Fibroblast of lung (primary cell): ENCODE measurements around the gene BTN2A1. TPM values are rescaled to one million over a fixed set of nuclear protein-coding genes. Genes with fewer than 3 reads are reported as not detected.
A peak's percentile ranks its signal among the peaks of the same experiment; 100 is the strongest.

Experiments
- DNase-seq, 2 donors: peaks; one replicate each; pipeline versions ENCODE4 v3.0.0 to v3.0.0-alpha.2; 2010; ENCODE audit warnings: low read depth in 2 of 2
- H2AFZ ChIP-seq: 2 replicates; pipeline ENCODE4 v1.5.1; 2012; ENCODE audit warnings: low read length, control low read depth, inconsistent platforms
- H3K27ac ChIP-seq: 2 replicates; pipeline ENCODE4 v1.5.1; 2011; ENCODE audit warnings: low read length, control low read depth; ENCODE audit not compliant: insufficient read depth
- H3K27me3 ChIP-seq: 2 replicates; pipeline ENCODE4 v1.5.1; 2011; ENCODE audit warnings: mild to moderate bottlenecking, low read length; ENCODE audit not compliant: control insufficient read depth, insufficient read depth
- H3K36me3 ChIP-seq: 2 replicates; pipeline ENCODE4 v1.5.1; 2011; ENCODE audit warnings: low read length; ENCODE audit not compliant: control insufficient read depth, insufficient read depth
- H3K4me1 ChIP-seq: 2 replicates; pipeline ENCODE4 v1.5.1; 2011; ENCODE audit warnings: low read length; ENCODE audit not compliant: control insufficient read depth, insufficient read depth; ENCODE audit errors: extremely low read depth
- H3K4me2 ChIP-seq: 2 replicates; pipeline ENCODE4 v1.5.1; 2011; ENCODE audit warnings: low read length, control low read depth; ENCODE audit not compliant: insufficient read depth; ENCODE audit errors: extremely low read depth
- H3K4me3 ChIP-seq, 4 experiments: fragments of 200-600 bp in 1 of 4; sonication (generic) in 1 of 4; replicated peaks in 1 of 4; 2 replicates each; pipeline ENCODE4 v1.5.1; 2011 to 2016; ENCODE audit warnings: low read length in 4 of 4, low read depth in 3 of 4, mild to moderate bottlenecking in 3 of 4, control low read depth in 2 of 4, inconsistent platforms in 1 of 4, mixed read lengths in 1 of 4; ENCODE audit not compliant: insufficient read depth in 1 of 4; ENCODE audit errors: control extremely low read depth in 1 of 4
- H3K79me2 ChIP-seq: 2 replicates; pipeline ENCODE4 v1.5.1; 2012; ENCODE audit warnings: mild to moderate bottlenecking, low read length, inconsistent platforms; ENCODE audit not compliant: control insufficient read depth, insufficient read depth
- H3K9ac ChIP-seq: 2 replicates; pipeline ENCODE4 v1.5.1; 2011; ENCODE audit warnings: mild to moderate bottlenecking, low read length, control low read depth; ENCODE audit not compliant: insufficient read depth
- H3K9me3 ChIP-seq: 2 replicates; pipeline ENCODE4 v1.5.1; 2012; ENCODE audit warnings: low read depth, low read length; ENCODE audit not compliant: control insufficient read depth, insufficient read depth
- H4K20me1 ChIP-seq: 2 replicates; pipeline ENCODE4 v1.5.1; 2011; ENCODE audit warnings: low read length; ENCODE audit not compliant: control insufficient read depth, insufficient read depth; ENCODE audit errors: extremely low read depth
- CTCF ChIP-seq, 2 donors: IDR thresholded peaks in 1 of 2; conservative IDR thresholded peaks in 1 of 2; 1 replicate in 1 of 2; 2 replicates in 1 of 2; pipeline ENCODE4 v1.5.1; 2011 to 2012; ENCODE audit warnings: low read length in 2 of 2, control low read depth in 1 of 2, inconsistent platforms in 1 of 2, low read depth in 1 of 2, mild to moderate bottlenecking in 1 of 2
- EZH2 ChIP-seq: IDR thresholded peaks from 2 replicates; pipeline ENCODE4 v1.5.1; 2012; ENCODE audit warnings: low read length, control low read depth, mild to moderate bottlenecking; ENCODE audit errors: missing control alignments
- polyA plus RNA-seq, 2 donors: library from polyadenylated mRNA; depleted of rRNA in 1 of 2; stranded (reverse) in 1 of 2; unstranded in 1 of 2; fragments of >200 nt; gene quantifications; 2 replicates each; pipeline ENCODE4 v1.2.1, GENCODE V29; 2011 to 2012; ENCODE audit warnings: missing spikeins in 1 of 2
- total RNA-seq: library from RNA; depleted of rRNA; stranded (reverse); fragments of >200 nt; gene quantifications from 2 replicates; pipeline ENCODE4 v1.2.1, GENCODE V29; 2014

BTN2A1 gene
- total and polyA plus RNA-seq, 2 donors (not counting 1 experiment from before 2014, with no cell fraction given): 14.9 to 26.4 TPM

- Histone ChIP-seq H3K27ac (no peak overlapping the region), H3K79me2 (no peaks in the 10 kb centered on the region), H3K4me3 (no peak overlapping the region), H4K20me1 (no peaks in the 10 kb centered on the region), H3K9me3 (no peaks in the 10 kb centered on the region), H2AFZ (peak overlapping the region; percentile 13), H3K27me3 (no peaks in the 10 kb centered on the region), H3K4me1 (no peaks in the 10 kb centered on the region), H3K9ac (no peak overlapping the region), H3K36me3 (no peaks in the 10 kb centered on the region), H3K4me2 (no peak overlapping the region)
- TF ChIP-seq CTCF (conservative IDR thresholded peaks at IDR 0.05 in 1 of 2, IDR thresholded peaks at IDR 0.05 in 1 of 2; ENCODE audit: low read depth in 1 of 2, low read length in 2 of 2) (no peak), EZH2 (no peak)
- DNase-seq: no peak
Measured at GRCh38 chr6:26514984-26515383, 57.2 kb downstream of the BTN2A1 start.

GRCh38 chr6:26516481-26517427, 59.0 kb downstream of the BTN2A1 start:
- Histone ChIP-seq H3K4me3 (no peak overlapping the region), H3K9ac (no peak overlapping the region), H3K36me3 (no peaks in the 10 kb centered on the region), H3K27ac (no peak overlapping the region), H3K27me3 (no peaks in the 10 kb centered on the region), H3K9me3 (no peaks in the 10 kb centered on the region), H4K20me1 (no peaks in the 10 kb centered on the region), H3K79me2 (no peaks in the 10 kb centered on the region), H3K4me2 (no peak overlapping the region), H3K4me1 (no peaks in the 10 kb centered on the region), H2AFZ (no peak overlapping the region)
- no peak for TF ChIP-seq EZH2
- no peak for TF ChIP-seq CTCF (conservative IDR thresholded peaks at IDR 0.05 in 1 of 2, IDR thresholded peaks at IDR 0.05 in 1 of 2; ENCODE audit: low read depth in 1 of 2, low read length in 2 of 2)
- DNase-seq: no peak

Other genes starting within 250 kb of the BTN2A1 start
- 21.6 and 21.8 TPM in 2 replicates for gene BTN3A2, start 92.8 kb upstream of the BTN2A1 start, total RNA-seq
- gene BTN3A2, start 92.8 kb upstream of the BTN2A1 start, polyA plus RNA-seq: 27.2 and 39.1 TPM in 2 replicates
- 7.4 and 12.7 TPM in 2 replicates for gene BTN2A2, start 74.8 kb upstream of the BTN2A1 start, total RNA-seq
- 8.6 and 14.8 TPM in 2 replicates for gene BTN2A2, start 74.8 kb upstream of the BTN2A1 start, polyA plus RNA-seq
- 36.5 and 42.9 TPM in 2 replicates for gene BTN3A1, start 55.7 kb upstream of the BTN2A1 start, total RNA-seq
- gene BTN3A1, start 55.7 kb upstream of the BTN2A1 start, polyA plus RNA-seq: 19.8 and 31.6 TPM in 2 replicates
- 27.7 and 33.7 TPM in 2 replicates for gene BTN3A3, start 17.5 kb upstream of the BTN2A1 start, total RNA-seq
- gene BTN3A3, start 17.5 kb upstream of the BTN2A1 start, polyA plus RNA-seq: 23.0 and 33.7 TPM in 2 replicates
- gene BTN1A1, start 42.3 kb downstream of the BTN2A1 start, total RNA-seq: not detected in 2 replicates
- not detected in 2 replicates for gene BTN1A1, start 42.3 kb downstream of the BTN2A1 start, polyA plus RNA-seq
- 90.4 and 111 TPM in 2 replicates for gene HMGN4, start 80.4 kb downstream of the BTN2A1 start, total RNA-seq
- 58.7 and 74.9 TPM in 2 replicates for gene HMGN4, start 80.4 kb downstream of the BTN2A1 start, polyA plus RNA-seq
- gene ABT1, start 139.0 kb downstream of the BTN2A1 start, total RNA-seq: 13.1 and 13.4 TPM in 2 replicates
- gene ABT1, start 139.0 kb downstream of the BTN2A1 start, polyA plus RNA-seq: 8.3 and 9.9 TPM in 2 replicates
- gene ZNF322, start 201.8 kb downstream of the BTN2A1 start, total RNA-seq: 17.3 and 17.7 TPM in 2 replicates
- 7.5 and 13.3 TPM in 2 replicates for gene ZNF322, start 201.8 kb downstream of the BTN2A1 start, polyA plus RNA-seq